Fibroblast of skin of back (primary cell): ENCODE measurements around the gene KIAA1328.

Experiments used
- DNase-seq: peaks from one replicate; pipeline ENCODE4 v3.0.0-alpha.2; 2013

KIAA1328 gene

GRCh38 chr18:36963464-36963863 lies 134.5 kb downstream of the KIAA1328 start:
- no peak for DNase-seq

- DNase-seq = no peak
Observed at GRCh38 chr18:36974686-36975085, 145.8 kb downstream of the KIAA1328 start.

- DNase-seq = no peak
Observed at GRCh38 chr18:36977121-36977520, 148.2 kb downstream of the KIAA1328 start.

- peak; percentile 59 for DNase-seq
Observed at GRCh38 chr18:36993068-36993467, 164.1 kb downstream of the KIAA1328 start.

- DNase-seq = no peak
Observed at GRCh38 chr18:37006742-37007141, 177.8 kb downstream of the KIAA1328 start.

- no peak for DNase-seq
Observed at GRCh38 chr18:37012452-37012851, 183.5 kb downstream of the KIAA1328 start.

GRCh38 chr18:37019157-37019827 lies 190.4 kb downstream of the KIAA1328 start:
- DNase-seq = peak; percentile 3

- no peak for DNase-seq
Observed at GRCh38 chr18:37033419-37033818, 204.5 kb downstream of the KIAA1328 start.

- no peak for DNase-seq
Observed at GRCh38 chr18:37042381-37042780, 213.5 kb downstream of the KIAA1328 start.

- DNase-seq = no peak
Observed at GRCh38 chr18:37055137-37055802, 226.3 kb downstream of the KIAA1328 start.

- no peak for DNase-seq
Observed at GRCh38 chr18:37064187-37064586, 235.3 kb downstream of the KIAA1328 start.

- no peak for DNase-seq
Observed at GRCh38 chr18:37065254-37065653, 236.3 kb downstream of the KIAA1328 start.

GRCh38 chr18:37084912-37085311 lies 256.0 kb downstream of the KIAA1328 start:
- DNase-seq = no peak

- DNase-seq = no peak
Observed at GRCh38 chr18:37085362-37085761, 256.4 kb downstream of the KIAA1328 start.

GRCh38 chr18:37107748-37108522 lies 279.0 kb downstream of the KIAA1328 start:
- no peak for DNase-seq

GRCh38 chr18:37122877-37123276 lies 293.9 kb downstream of the KIAA1328 start:
- no peak for DNase-seq

- peak; percentile 48 for DNase-seq
Observed at GRCh38 chr18:37124516-37124915, 295.6 kb downstream of the KIAA1328 start.

- no peak for DNase-seq
Observed at GRCh38 chr18:37135177-37135576, 306.2 kb downstream of the KIAA1328 start.

- no peak for DNase-seq
Observed at GRCh38 chr18:37138456-37138855, 309.5 kb downstream of the KIAA1328 start.

- DNase-seq = no peak
Observed at GRCh38 chr18:37139876-37140275, 310.9 kb downstream of the KIAA1328 start.

- no peak for DNase-seq
Observed at GRCh38 chr18:37144921-37145320, 316.0 kb downstream of the KIAA1328 start.

- no peak for DNase-seq
Observed at GRCh38 chr18:37156330-37156942, 327.5 kb downstream of the KIAA1328 start.
